ENCODE measurements around the gene CYBC1.

GRCh38 chr17:82415786-82416185, 34.8 kb downstream of the CYBC1 start:
- no peak for TF ChIP-seq CTCF (conservative IDR thresholded peaks at IDR 0.05; ENCODE audit: low read length)
- TF ChIP-seq EZH2phosphoT487 (IDR thresholded peaks at IDR 0.05; ENCODE audit: borderline replicate concordance), result no peak
